LHCN-M2 (cell line): ENCODE measurements around the gene SMOC1. TPM values are rescaled to one million over a fixed set of nuclear protein-coding genes. Genes with fewer than 3 reads are reported as not detected.

Experiments used
- DNase-seq: peaks from one replicate; pipeline ENCODE4 v3.0.0-alpha.2; 2012; ENCODE audit warnings: low read depth
- polyA plus RNA-seq: library from polyadenylated mRNA; unstranded; fragments of >200 nt; gene quantifications from one replicate; pipeline ENCODE4 v1.2.1, GENCODE V29; 2012; ENCODE audit warnings: missing spikeins
- total RNA-seq: library from RNA; depleted of rRNA; stranded (reverse); fragments of >200 nt; gene quantifications from 2 replicates; pipeline ENCODE4 v1.2.3, GENCODE V29; 2014; rRNA removed

SMOC1 gene, protein sequence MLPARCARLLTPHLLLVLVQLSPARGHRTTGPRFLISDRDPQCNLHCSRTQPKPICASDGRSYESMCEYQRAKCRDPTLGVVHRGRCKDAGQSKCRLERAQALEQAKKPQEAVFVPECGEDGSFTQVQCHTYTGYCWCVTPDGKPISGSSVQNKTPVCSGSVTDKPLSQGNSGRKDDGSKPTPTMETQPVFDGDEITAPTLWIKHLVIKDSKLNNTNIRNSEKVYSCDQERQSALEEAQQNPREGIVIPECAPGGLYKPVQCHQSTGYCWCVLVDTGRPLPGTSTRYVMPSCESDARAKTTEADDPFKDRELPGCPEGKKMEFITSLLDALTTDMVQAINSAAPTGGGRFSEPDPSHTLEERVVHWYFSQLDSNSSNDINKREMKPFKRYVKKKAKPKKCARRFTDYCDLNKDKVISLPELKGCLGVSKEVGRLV
- 0.06 and 0.32 TPM in 2 replicates for total RNA-seq
- 0.05 TPM for polyA plus RNA-seq

DNA sequence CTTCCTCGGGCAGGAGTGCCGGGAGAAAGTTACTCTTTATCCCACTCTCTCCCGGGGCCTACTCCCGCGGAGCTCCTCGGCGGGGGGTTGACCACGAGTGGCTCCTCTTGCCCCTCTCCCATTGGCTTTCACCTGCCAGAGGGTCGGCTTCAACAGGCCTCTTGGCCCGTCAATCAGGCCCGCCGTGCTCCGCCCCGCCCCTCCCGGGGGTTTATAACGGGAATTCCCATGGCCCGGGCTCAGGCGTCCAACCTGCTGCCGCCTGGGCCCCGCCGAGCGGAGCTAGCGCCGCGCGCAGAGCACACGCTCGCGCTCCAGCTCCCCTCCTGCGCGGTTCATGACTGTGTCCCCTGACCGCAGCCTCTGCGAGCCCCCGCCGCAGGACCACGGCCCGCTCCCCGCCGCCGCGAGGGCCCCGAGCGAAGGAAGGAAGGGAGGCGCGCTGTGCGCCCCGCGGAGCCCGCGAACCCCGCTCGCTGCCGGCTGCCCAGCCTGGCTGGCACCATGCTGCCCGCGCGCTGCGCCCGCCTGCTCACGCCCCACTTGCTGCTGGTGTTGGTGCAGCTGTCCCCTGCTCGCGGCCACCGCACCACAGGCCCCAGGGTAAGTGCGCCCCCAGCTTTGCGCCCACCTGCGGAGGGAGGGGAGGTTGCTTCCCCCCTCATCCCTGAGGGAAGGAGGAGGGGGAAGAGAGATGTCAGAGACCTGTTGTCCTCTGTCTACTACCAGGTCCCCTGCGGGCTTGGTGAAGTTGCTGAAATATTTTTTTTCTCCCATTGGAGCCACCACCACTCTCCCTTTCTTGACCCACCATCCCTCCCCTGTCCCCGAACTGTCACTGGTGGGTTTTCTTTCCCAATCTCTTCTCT is at the start of gene SMOC1:
Gene SMOC1 (plus strand): TSS at position 242 of the 869 bp plus-strand sequence. CDS start 263 bp downstream, at position 505.
- no peak for DNase-seq

DNA sequence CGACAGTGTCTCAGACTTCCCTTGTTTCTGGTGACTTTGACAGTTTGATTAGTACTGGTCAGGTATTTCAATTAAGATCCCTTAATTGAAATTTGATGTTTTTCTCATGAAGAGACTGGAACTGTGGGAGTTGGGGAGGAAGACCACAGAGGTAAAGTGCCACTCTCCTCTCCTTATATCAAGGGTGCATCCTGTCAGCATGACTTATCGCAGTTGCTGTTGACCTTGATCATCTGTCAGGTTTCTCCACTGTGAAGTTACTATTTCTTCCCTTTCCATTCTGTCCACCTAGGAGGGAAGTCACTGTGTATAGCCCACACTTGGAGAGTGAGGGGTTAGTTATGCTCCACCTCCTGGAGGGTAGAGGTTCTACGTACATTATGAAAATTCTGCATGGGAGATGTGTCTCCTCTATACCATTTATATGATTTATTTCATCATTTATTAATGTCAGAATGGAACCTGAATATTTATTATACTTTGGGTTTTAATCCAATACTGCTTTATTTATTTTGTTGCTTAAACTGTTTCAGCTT is 40.3 kb upstream of the SMOC1 start:
- DNase-seq: no peak

DNA sequence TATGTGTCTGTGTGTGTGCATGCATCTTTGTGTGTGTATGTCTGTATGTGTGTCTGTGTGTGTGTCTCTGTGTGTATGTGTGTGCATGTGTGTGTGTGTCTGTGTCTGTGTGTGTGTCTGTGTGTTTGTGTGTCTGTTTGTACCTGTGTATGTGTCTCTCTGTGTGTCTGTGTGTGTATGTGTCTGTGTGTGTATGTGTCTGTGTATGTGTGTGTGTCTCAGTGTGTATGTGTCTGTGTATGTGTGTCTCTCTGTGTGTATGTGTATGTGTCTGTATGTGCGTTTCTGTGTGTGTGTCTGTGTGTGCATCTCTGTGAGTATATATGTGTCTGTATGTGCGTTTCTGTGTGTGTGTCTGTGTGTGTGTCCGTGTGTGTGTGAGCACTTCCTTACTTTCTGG is 39.6 kb upstream of the SMOC1 start:
- DNase-seq: no peak

DNA sequence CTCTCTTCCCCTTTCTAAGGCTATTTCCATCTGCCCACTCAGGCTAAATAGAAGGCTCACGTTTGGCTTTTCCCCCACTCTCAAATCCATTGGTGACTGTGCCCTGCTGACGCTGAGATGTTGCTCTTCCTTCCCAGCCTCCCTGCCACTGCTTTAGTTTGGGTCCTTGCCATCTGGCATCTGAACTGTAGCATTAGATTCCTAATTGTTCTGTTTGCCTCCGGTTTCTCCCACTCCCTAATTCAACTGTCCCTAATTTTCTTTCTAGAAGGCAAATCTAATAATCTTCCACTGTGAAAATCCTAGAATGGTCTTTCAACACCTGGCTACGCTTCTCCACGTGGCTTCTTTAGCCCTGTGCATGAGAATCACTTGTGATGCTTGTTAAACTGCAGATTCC is 37.6 kb upstream of the SMOC1 start:
- DNase-seq: no peak

DNA sequence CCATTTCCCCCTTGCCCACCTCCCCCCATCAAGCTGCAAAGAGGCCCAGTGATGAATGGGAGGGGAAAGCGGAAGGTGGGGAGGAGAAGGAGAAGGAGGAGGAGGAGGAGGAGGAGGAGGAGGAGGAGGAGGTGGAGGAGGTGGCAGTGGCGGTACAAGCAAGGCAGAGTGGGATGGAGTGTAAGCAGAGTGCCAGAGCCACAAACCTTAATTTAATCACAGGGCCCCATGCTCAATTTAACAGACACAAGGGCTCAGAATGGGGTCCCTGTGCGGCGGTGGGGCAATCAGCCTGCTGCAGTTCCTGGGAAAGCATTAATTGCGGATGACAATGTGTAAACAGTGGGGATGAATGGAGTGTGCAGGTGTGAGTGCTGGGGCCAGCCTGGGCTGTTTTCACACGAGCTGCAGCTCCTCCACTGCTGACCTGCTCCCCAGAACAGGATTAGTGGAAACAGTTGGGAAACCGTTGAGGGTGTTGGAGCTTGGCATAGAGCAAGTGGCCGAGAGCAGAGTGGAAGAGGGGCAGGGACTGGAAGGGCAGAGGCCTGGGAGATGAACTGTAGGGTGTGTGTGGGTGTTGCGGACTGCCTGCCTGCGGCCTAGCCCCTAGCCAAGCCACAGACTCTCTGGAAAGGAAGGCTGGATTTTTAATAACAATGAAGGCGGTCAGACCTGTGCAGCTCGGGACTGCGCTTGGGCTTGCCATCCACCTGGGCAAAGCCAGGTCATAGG is 36.4 kb upstream of the SMOC1 start:
- DNase-seq: no peak

GRCh38 chr14:69844171-69844570 is 35.0 kb upstream of the SMOC1 start:
- no peak for DNase-seq

GRCh38 chr14:69845050-69845581 is 34.1 kb upstream of the SMOC1 start:
- DNase-seq: no peak

GRCh38 chr14:69845787-69846186 is 33.4 kb upstream of the SMOC1 start:
- DNase-seq: no peak

- no peak for DNase-seq
These were observed 31.1 kb upstream of the SMOC1 start for GRCh38 chr14:69848156-69848555.

DNA sequence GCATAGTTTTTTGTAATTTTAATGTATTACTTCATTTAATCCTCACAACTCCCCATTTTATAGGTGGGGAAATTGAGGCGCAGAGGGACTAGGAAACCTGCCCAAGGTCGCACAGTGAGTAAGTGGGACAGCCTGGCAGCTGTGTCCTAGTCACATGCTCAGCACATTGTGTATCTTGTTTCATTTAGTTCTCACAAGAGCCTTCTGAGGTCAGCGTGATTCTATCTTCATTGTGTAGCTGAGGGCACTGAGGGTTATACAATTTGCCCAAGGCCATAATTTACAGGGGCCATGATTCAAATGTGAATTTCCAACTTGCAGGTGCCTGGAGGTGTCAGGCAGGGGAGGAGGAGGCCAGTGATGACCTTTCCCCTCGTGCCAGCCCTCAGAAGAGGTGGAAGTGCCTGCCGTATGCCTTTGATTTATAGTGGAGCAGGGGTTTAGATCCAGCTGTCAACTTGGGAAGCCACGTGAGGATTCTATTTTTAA is 30.3 kb upstream of the SMOC1 start:
- no peak for DNase-seq

DNA sequence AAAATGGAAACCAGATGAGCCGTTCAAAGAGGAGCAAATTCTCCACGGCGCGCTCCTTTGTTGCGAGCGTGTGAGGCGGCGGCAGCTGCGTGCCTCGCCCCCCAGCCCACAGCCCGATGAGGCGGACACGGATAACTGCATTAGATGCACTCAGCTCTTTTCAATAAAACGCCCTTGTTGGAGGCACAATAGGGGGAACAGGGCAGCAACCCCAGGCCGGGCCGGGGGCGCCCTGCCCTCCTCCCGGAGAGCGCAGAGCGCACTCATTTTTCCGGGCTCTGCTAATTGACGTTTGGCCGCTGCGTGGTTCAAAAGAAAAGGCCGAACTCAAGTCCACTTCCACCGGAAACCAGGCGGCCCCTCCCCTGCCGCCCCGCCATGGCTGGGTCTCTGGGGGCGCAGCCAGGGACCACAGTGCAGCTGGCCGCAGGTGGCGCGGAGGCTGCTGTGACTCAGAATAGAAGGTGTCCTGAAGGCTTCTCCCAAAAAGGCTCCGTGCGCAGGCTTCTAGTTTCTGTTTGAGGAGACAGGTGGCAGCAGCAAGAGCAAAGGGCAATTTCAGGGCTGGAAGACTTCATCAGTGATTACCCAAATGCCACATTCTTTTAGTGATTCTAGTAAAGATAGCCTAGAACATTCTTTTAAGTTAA is 29.0 kb upstream of the SMOC1 start:
- DNase-seq: no peak

- DNase-seq: no peak
These were observed 28.5 kb upstream of the SMOC1 start for GRCh38 chr14:69850736-69851112.

- DNase-seq: no peak
These were observed 26.5 kb upstream of the SMOC1 start for GRCh38 chr14:69852531-69853321.

GRCh38 chr14:69853774-69854173 is 25.4 kb upstream of the SMOC1 start:
- no peak for DNase-seq

DNA sequence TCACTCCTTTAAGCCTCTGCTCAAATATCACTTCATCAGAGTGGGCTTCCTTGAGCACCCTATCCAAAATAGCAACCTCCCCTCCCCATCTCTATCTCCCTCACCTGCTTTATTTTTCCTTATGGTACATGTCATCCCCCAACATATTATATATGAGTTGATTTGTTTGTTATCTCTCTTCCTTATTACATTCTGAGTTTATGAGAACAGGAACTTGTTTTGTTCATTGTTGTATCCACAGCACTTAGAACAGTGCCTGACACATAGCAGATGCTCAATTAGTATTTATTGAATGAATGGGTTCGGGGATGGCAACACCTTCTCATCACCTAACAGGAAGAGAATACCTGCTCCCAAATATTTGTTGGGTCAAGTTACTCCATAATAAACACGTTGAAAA is 24.6 kb upstream of the SMOC1 start:
- no peak for DNase-seq

- no peak for DNase-seq
These were observed 23.9 kb upstream of the SMOC1 start for GRCh38 chr14:69855180-69855832.

- DNase-seq: no peak
These were observed 20.4 kb upstream of the SMOC1 start for GRCh38 chr14:69858801-69859200.

DNA sequence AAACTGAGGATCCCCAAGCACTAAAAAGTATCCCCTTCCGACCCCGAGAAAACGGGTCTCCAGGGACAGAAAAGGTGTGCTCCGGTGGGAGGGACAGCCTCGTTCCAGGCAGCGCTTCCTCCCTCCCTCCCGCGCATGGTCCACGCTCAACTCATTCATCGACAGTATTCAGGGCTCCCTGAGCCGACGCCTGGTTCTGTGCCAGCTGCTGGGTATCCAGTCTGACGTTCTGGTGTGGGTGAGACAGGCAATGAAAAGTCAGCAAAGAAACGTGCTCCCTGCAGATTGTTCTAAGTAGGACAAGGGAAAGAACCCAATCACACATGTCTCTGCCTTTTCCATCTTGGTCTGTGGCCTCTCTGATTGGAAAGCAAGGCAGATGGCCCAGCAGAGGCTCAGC is 19.6 kb upstream of the SMOC1 start:
- no peak for DNase-seq

- no peak for DNase-seq
These were observed 19.0 kb upstream of the SMOC1 start for GRCh38 chr14:69860221-69860620.
